ENCODE results near the gene TEKT4.
"Not testable (repeated sequence)": the region's sequence is repeated elsewhere in the genome, so short reads cannot be mapped to it uniquely, and the experiment has no call there.

The TEKT4 gene

DNA sequence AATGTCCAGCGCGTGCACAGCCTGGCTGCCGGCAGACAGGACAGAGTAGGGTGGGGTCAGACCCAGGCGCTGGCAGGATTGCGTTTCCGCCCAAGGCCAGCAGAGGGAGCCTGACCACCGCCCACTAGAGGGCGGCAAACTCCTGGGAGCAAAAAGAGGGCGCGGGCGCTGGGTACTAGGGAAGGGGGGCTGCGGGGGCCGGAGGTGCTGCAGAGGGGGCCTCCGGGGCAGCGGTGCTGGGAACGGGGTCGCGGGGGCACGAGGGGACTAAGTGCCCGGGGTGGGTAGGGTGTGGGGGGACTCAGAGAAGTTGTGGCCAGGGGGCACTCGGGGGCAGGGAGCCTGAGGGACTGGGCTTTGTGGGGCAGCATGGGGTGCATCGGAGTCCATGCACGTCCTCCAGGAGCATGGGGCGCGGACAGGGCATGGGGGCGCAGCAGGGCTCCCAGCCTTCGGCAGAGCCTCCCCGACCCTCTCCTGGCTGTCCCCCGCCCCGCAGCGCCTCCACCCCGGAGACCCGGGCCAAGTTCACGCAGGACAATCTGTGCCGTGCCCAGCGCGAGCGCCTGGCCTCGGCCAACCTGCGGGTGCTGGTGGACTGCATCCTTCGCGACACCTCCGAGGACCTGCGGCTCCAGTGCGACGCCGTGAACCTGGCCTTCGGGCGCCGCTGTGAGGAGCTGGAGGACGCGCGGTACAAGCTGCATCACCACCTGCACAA is 3.2 kb downstream of the TEKT4 start:
- DNase-seq: peak; percentile 51
- Histone ChIP-seq H3K4me1 (no peaks in the 10 kb centered on the region), H3K4me3 (ENCODE audit: low read depth, low read length) (no peak overlapping the region), H3K36me3 (no peaks in the 10 kb centered on the region), H3K9me3 (no peaks in the 10 kb centered on the region), H3K27me3 (no peaks in the 10 kb centered on the region)
- TF ChIP-seq, protein P1, sequence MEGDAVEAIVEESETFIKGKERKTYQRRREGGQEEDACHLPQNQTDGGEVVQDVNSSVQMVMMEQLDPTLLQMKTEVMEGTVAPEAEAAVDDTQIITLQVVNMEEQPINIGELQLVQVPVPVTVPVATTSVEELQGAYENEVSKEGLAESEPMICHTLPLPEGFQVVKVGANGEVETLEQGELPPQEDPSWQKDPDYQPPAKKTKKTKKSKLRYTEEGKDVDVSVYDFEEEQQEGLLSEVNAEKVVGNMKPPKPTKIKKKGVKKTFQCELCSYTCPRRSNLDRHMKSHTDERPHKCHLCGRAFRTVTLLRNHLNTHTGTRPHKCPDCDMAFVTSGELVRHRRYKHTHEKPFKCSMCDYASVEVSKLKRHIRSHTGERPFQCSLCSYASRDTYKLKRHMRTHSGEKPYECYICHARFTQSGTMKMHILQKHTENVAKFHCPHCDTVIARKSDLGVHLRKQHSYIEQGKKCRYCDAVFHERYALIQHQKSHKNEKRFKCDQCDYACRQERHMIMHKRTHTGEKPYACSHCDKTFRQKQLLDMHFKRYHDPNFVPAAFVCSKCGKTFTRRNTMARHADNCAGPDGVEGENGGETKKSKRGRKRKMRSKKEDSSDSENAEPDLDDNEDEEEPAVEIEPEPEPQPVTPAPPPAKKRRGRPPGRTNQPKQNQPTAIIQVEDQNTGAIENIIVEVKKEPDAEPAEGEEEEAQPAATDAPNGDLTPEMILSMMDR (IDR thresholded peaks at IDR 0.05; ENCODE audit: low read depth, low read length): peak; percentile 81

DNA sequence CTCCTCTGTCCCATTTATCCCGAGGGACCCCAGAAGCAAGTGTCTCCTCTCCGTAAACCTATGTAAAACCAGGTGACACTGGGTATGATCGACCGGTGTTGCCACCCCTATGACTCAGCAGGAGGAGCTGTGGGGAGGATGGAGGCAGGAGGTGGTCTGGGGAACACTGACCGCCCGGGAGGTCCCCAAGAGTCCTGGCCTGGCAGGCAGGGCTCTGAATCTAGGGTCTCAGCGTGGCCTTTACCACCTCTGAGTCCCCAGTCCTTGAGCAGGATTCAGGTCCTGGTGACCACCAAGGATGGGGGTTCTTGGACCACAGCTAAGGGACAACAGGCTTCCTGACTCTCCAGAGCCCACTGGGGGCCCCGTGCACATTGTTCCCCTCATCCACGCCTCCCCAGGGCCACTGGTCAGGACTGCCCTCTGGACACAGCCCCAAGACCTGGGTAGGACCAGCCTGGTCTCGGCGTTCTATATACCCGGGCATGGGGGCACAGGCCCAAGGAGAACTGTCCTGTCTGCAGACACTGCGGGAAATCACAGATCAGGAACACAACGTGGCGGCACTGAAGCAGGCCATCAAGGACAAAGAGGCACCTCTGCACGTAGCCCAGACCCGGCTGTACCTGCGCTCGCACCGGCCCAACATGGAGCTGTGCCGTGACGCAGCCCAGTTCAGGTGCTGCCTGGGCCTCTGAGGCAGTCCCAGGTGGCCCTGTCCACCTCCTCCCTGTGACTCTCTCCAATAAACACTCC is 4.0 kb downstream of the TEKT4 start:
- Histone ChIP-seq H3K4me1 (no peaks in the 10 kb centered on the region), H3K4me3 (ENCODE audit: low read depth, low read length) (no peak overlapping the region), H3K36me3 (no peaks in the 10 kb centered on the region), H3K27me3 (no peaks in the 10 kb centered on the region), H3K9me3 (no peaks in the 10 kb centered on the region)
- DNase-seq: no peak
- TF ChIP-seq, protein P1 (IDR thresholded peaks at IDR 0.05; ENCODE audit: low read depth, low read length): no peak

DNA sequence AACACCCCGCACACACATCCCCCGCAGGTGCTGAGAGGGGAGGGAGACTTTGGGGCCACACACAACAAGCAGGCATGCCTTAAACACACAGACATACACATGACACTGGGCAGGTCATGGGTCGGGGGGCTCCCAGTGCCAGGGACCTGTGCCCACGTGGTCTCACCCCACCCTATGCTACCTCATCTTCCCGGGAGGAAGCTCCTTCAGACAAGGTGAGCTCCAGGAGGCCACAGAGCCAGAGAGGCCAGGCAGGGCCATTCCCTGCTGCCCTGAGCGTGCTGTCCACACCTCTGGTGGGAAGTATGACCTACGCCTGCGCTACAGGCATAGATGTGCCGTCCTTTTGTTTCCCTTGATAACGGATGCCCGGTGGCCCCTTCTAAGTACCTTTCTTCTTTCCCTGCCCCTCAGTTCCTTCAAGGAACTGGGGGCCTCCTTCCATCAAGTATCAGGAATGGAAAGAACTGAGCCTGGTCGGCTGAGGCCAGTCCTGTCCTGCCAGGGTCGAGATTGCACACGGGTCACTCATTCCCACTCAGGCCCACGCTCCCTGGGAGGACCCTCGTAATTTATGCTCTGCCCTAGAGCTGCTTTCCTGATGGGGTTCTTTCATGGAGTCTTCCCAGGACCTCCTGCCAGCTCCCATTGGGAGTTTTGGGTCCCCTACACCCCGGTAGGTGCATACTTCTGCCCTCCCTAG is 4.7 kb downstream of the TEKT4 start:
- no peaks in the 10 kb centered on the region for H3K27me3 ChIP-seq
- H3K36me3 ChIP-seq: no peaks in the 10 kb centered on the region
- TF ChIP-seq, protein P1 (IDR thresholded peaks at IDR 0.05; ENCODE audit: low read depth, low read length): no peak
- DNase-seq: no peak
- no peaks in the 10 kb centered on the region for H3K4me1 ChIP-seq
- H3K4me3 ChIP-seq (ENCODE audit: low read depth, low read length): no peak overlapping the region
- H3K9me3 ChIP-seq: no peaks in the 10 kb centered on the region

DNA sequence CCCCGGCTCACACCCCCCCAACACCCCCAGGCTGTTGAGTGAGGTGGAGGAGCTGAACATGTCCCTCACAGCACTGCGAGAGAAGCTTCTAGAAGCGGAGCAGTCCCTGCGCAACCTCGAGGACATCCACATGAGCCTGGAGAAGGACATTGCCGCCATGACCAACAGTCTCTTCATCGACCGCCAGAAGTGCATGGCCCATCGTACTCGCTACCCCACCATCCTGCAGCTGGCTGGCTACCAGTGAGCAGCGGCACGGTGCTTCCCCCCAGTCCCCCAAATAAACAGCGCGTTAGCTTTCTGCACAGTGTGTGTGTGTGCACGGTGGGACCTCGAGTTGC is 5.3 kb downstream of the TEKT4 start:
- TF ChIP-seq, protein P1 (IDR thresholded peaks at IDR 0.05; ENCODE audit: low read depth, low read length): no peak

DNA sequence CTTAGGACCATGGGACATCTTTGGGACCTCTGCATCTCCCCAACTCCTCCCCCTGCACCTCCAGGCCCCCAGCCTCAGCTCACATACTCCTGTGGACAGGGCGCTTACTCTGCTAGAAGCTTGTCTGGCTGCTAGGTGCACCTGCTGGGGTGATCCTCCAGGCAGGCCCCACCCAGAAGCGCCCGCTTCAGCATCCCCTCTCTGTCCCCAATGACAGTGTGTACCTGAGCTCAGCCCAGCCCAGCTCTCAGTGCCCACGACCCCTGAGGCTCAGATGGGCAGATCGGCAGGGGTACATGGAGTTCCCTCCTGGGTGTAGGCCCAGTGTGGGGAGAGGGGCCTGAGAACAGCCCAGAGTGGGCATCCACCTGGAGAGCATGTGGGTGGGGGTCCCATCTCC is 5.9 kb downstream of the TEKT4 start:
- no peaks in the 10 kb centered on the region for H3K27me3 ChIP-seq
- TF ChIP-seq, protein P1 (IDR thresholded peaks at IDR 0.05; ENCODE audit: low read depth, low read length): no peak
- H3K9me3 ChIP-seq: no peaks in the 10 kb centered on the region
- H3K4me1 ChIP-seq: no peaks in the 10 kb centered on the region
- H3K4me3 ChIP-seq (ENCODE audit: low read depth, low read length): no peak overlapping the region
- no peak for DNase-seq
- H3K36me3 ChIP-seq: no peaks in the 10 kb centered on the region

More for the DNA sequence above, 5.3 kb downstream of the TEKT4 start:
- H3K4me1 ChIP-seq: no peaks in the 10 kb centered on the region
- DNase-seq: no peak
- no peak overlapping the region for H3K4me3 ChIP-seq (ENCODE audit: low read depth, low read length)
- H3K9me3 ChIP-seq: no peaks in the 10 kb centered on the region
- H3K36me3 ChIP-seq: no peaks in the 10 kb centered on the region
- H3K27me3 ChIP-seq: no peaks in the 10 kb centered on the region

DNA sequence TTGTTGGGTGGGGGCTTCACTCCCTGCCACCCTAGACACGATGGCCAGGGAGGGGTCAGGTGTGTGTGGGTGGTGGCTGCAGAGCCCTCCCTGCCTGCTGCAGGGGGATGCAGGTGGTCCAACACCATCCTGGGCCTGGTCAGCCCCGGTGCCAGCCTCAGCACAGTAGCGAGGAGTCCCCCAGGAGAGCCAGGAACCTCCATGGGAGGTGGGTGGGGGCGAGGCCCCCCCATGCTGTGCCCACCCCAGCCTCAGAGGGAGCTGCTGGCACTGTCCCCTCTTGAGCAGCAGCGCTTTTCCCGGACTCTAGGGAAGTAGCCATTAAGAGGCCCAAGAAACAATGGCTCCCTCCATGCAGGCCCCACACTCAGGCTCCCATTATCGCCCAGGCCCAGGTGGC is 7.3 kb downstream of the TEKT4 start:
- H3K4me3 ChIP-seq (ENCODE audit: low read depth, low read length); H3K9me3 ChIP-seq; H3K36me3 ChIP-seq; DNase-seq; H3K27me3 ChIP-seq; H3K4me1 ChIP-seq: not testable (repeated sequence)
